Erythroblast (primary cell): ENCODE measurements around the gene TMEM63A.

Source experiments
- GATA1 ChIP-seq: IDR thresholded peaks from 2 replicates; pipeline ENCODE4 v1.6.1; 2011; ENCODE audit warnings: low read depth, mild to moderate bottlenecking, control low read depth, low read length, moderate library complexity
- POLR2A ChIP-seq: IDR thresholded peaks from 2 replicates; pipeline ENCODE4 v1.6.1; 2011; ENCODE audit warnings: mild to moderate bottlenecking, low read length

DNA sequence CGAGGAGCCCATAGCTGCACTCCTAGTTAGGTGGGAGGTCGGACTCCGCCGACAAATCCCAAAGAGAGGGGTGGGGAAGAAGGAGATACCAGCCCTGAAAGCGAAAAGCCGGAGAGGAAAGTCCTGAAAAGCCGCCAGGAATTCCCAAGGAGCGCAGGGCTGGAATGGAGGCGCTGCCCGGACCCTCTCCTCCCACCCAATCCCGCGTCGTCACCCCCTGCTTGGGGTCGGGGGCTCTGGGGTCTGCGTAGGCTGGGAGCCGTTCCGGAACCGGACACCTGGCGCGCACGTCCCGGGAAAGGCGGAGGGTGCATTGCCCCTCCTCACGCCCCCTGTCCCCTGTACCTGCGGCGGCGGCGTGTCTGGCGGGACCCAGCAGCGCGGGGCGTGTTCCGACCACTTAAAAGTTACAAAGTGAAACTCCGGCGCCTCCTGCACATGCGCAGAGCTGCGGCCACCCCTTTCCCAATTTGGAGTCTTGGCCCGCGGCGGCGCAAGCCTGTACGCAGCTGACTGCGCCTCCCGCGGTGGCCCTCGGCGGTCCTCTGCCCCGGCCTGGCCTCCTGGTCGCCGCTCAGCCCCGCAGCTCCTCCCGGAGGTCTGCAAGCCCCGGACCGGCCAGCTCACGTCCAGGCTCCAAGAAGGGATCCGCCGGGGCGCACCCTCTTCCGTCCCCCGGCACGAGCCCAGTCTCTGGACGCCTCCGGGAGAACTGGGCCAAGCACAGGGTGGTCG, at the start of gene TMEM63A:
- TF ChIP-seq POLR2A (peak; percentile 62), GATA1 (no peak)
